Measurements from ENCODE around the gene PICALM. TPM values are rescaled to one million over a fixed set of nuclear protein-coding genes. Genes with fewer than 3 reads are reported as not detected.

The PICALM gene
- total and polyA plus RNA-seq, 2 of the 13 experiments (the other 11 are each of a cell fraction or from before 2014, with no cell fraction given): 97.6 to 154 TPM

GRCh38 chr11:85923455-85923854 is 145.4 kb downstream of the PICALM start:
- H4K20me1 ChIP-seq (ENCODE audit: insufficient read depth, low read length): no peaks in the 10 kb centered on the region
- intact Hi-C loops (cut with micrococcal nuclease; ENCODE audit: unreplicated experiment): no loop called here
- WGBS (ENCODE audit: low lambda C conversion rate): 57% methylated on average over 1 of the region's 1 CpG
- no peaks in the 10 kb centered on the region for H3K9me3 ChIP-seq (ENCODE audit: low read length)
- H3K4me2 ChIP-seq (ENCODE audit: low read depth, low read length): peak overlapping the region; percentile 15
- ChIA-PET POLR2A (no interaction called here), CTCF (ENCODE audit: low intra/inter-chr PET ratio, low total read pairs) (no interaction called here)
- H3K79me2 ChIP-seq (ENCODE audit: insufficient read depth, low read length): no peaks in the 10 kb centered on the region
- in situ Hi-C loops (cut with HindIII; ENCODE audit: extremely low pct_ligation_motif_present, low pct_unique_long_range_greater_than_20kb): no loop called here
- peak overlapping the region; percentile 54 for H3K27ac ChIP-seq (ENCODE audit: extremely low read length, insufficient read depth, low read length)
- BruUV-seq (replicated peaks): no TSS peak
- H3K27me3 ChIP-seq (ENCODE audit: control insufficient read depth in 1 of 2, insufficient read depth in 2 of 2, low read length in 2 of 2): no peaks in the 10 kb centered on the region
- H3K9ac ChIP-seq (ENCODE audit: insufficient read depth, low read depth, low read length): no peak overlapping the region
- no peak overlapping the region for H3K4me3 ChIP-seq (replicated peaks in 1 of 3; ENCODE audit: insufficient read depth in 1 of 3, low read depth in 2 of 3, low read length in 3 of 3)
- FAIRE-seq (no peak), ATAC-seq (peak; percentile 76), DNase-seq (ENCODE audit: low spot score) (peak; percentile 82)
- no peak overlapping the region for H2AFZ ChIP-seq (ENCODE audit: low read length)
- no peaks in the 10 kb centered on the region for H3K36me3 ChIP-seq (replicated peaks in 1 of 2; ENCODE audit: control insufficient read depth in 1 of 2, insufficient read depth in 2 of 2, low read length in 2 of 2)
- peaks cover 100% of the 10 kb centered on the region for H3K4me1 ChIP-seq (ENCODE audit: insufficient read depth, low read length)
- no peak for TF ChIP-seq PREB (CRISPR knock-in tag; IDR thresholded peaks at IDR 0.05)
- TF ChIP-seq ZEB1 (IDR thresholded peaks at IDR 0.05; ENCODE audit: insufficient replicate concordance, low read depth): peak; percentile 94
- peak; percentile 62; the same call in 1 of the 2 replicates for TF ChIP-seq ZFP1 (CRISPR knock-in tag; IDR thresholded peaks at IDR 0.05)
- no peak for TF ChIP-seq ZNF652 (CRISPR knock-in tag; IDR thresholded peaks at IDR 0.05; ENCODE audit: borderline replicate concordance, low read depth)
- TF ChIP-seq HOXD1 (CRISPR knock-in tag; IDR thresholded peaks at IDR 0.05): peak; percentile 44; the same call in 1 of the 2 replicates
- TF ChIP-seq MED1 (CRISPR knock-in tag; IDR thresholded peaks at IDR 0.05): peak; percentile 97
- TF ChIP-seq ZNF619 (CRISPR knock-in tag; IDR thresholded peaks at IDR 0.05): no peak
- TF ChIP-seq ZNF234 (CRISPR knock-in tag; conservative IDR thresholded peaks at IDR 0.05): no peak
- no peak for TF ChIP-seq SOX6 (IDR thresholded peaks at IDR 0.05)
- TF ChIP-seq SOX6 (CRISPR knock-in tag; IDR thresholded peaks at IDR 0.05): peak; percentile 98
- peak; percentile 80 for TF ChIP-seq GATAD2A (CRISPR knock-in tag; IDR thresholded peaks at IDR 0.05)
- TF ChIP-seq GLI4 (CRISPR knock-in tag; IDR thresholded peaks at IDR 0.05; ENCODE audit: borderline replicate concordance): no peak
- TF ChIP-seq, protein P1, sequence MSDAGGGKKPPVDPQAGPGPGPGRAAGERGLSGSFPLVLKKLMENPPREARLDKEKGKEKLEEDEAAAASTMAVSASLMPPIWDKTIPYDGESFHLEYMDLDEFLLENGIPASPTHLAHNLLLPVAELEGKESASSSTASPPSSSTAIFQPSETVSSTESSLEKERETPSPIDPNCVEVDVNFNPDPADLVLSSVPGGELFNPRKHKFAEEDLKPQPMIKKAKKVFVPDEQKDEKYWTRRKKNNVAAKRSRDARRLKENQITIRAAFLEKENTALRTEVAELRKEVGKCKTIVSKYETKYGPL (CRISPR knock-in tag; IDR thresholded peaks at IDR 0.05): no peak
- no peak for TF ChIP-seq PRMT3 (CRISPR knock-in tag; IDR thresholded peaks at IDR 0.05; ENCODE audit: borderline replicate concordance, low read depth)
- peak; percentile 14; the same call in 1 of the 2 replicates for TF ChIP-seq IRF2 (CRISPR knock-in tag; IDR thresholded peaks at IDR 0.05)
- TF ChIP-seq ELF4 (CRISPR knock-in tag; IDR thresholded peaks at IDR 0.05; ENCODE audit: borderline replicate concordance): peak; percentile 69; the same call in 1 of the 2 replicates
- no peak for TF ChIP-seq ZNF674 (CRISPR knock-in tag; IDR thresholded peaks at IDR 0.05; ENCODE audit: low read depth)
- TF ChIP-seq ZNF841 (CRISPR knock-in tag; IDR thresholded peaks at IDR 0.05; ENCODE audit: borderline replicate concordance): no peak
- no peak for TF ChIP-seq CCAR2 (optimal IDR thresholded peaks at IDR 0.05; ENCODE audit: low read depth, low read length)
- no peak for TF ChIP-seq TRIM24 (CRISPR knock-in tag; IDR thresholded peaks at IDR 0.05)
- TF ChIP-seq RARG (CRISPR knock-in tag; IDR thresholded peaks at IDR 0.05; ENCODE audit: low read depth): no peak
- no peak for TF ChIP-seq HMG20B (CRISPR knock-in tag; conservative IDR thresholded peaks at IDR 0.05)
- TF ChIP-seq SP1 (IDR thresholded peaks at IDR 0.05): no peak
- TF ChIP-seq SP1 (CRISPR knock-in tag; IDR thresholded peaks at IDR 0.05): no peak
- TF ChIP-seq ZNF331 (CRISPR knock-in tag; IDR thresholded peaks at IDR 0.05): peak; percentile 57; the same call in 1 of the 2 replicates
- TF ChIP-seq NFKB2 (CRISPR knock-in tag; IDR thresholded peaks at IDR 0.05; ENCODE audit: borderline replicate concordance): no peak
- no peak for TF ChIP-seq MZF1 (CRISPR knock-in tag; IDR thresholded peaks at IDR 0.05; ENCODE audit: borderline replicate concordance)
- TF ChIP-seq, protein P2, sequence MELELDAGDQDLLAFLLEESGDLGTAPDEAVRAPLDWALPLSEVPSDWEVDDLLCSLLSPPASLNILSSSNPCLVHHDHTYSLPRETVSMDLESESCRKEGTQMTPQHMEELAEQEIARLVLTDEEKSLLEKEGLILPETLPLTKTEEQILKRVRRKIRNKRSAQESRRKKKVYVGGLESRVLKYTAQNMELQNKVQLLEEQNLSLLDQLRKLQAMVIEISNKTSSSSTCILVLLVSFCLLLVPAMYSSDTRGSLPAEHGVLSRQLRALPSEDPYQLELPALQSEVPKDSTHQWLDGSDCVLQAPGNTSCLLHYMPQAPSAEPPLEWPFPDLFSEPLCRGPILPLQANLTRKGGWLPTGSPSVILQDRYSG (CRISPR knock-in tag; IDR thresholded peaks at IDR 0.05): no peak
